SU-DHL-6 (cell line): ENCODE results near the gene PRODH2.

ENCODE experiments used
- EZH2phosphoT487 ChIP-seq: fragments of 200-600 bp; sonication (generic), shearing (Covaris generic); conservative IDR thresholded peaks from 2 replicates; pipeline ENCODE4 v1.6.1; 2018; ENCODE audit warnings: mild to moderate bottlenecking, antibody characterized with exemption, low read length, moderate library complexity, mixed read lengths
- TF ChIP-seq, protein P1 (sequence below): fragments of 200-600 bp; sonication (generic); IDR thresholded peaks from one replicate; pipeline ENCODE4 v1.5.1; 2017; ENCODE audit warnings: antibody characterized with exemption, mild to moderate bottlenecking, low read length, moderate library complexity; ENCODE audit not compliant: insufficient read depth, poor library complexity, severe bottlenecking

DNA sequence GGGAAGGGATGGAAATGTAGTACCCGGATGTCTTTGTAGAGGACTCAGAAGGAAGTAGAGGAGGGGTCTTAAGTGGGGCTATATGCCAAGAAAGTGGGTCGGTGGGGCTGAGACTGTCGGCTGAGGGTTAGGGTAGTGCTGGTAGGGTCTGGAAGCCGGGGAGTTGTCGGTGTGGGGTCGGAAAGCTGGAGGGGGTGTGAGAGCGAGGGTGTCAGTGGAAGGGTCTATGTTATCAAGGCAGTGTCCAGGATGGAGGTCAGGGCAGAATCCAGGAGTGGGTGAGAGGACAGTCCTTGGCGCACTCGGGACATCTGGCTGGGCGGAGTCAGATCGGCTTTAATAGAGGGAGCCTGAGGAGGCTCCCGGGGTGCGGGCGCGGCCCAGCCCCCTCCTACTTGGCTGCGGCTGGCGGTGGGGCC lies 57.5 kb downstream of the PRODH2 start:
- TF ChIP-seq, protein P1, sequence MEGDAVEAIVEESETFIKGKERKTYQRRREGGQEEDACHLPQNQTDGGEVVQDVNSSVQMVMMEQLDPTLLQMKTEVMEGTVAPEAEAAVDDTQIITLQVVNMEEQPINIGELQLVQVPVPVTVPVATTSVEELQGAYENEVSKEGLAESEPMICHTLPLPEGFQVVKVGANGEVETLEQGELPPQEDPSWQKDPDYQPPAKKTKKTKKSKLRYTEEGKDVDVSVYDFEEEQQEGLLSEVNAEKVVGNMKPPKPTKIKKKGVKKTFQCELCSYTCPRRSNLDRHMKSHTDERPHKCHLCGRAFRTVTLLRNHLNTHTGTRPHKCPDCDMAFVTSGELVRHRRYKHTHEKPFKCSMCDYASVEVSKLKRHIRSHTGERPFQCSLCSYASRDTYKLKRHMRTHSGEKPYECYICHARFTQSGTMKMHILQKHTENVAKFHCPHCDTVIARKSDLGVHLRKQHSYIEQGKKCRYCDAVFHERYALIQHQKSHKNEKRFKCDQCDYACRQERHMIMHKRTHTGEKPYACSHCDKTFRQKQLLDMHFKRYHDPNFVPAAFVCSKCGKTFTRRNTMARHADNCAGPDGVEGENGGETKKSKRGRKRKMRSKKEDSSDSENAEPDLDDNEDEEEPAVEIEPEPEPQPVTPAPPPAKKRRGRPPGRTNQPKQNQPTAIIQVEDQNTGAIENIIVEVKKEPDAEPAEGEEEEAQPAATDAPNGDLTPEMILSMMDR = no peak
- no peak for TF ChIP-seq EZH2phosphoT487
